OCI-LY3 (cell line): ENCODE data around the gene TRERF1.

ENCODE experiments used
- H2AFZ ChIP-seq: fragments of 200-600, 300-600 bp; shearing (Covaris generic); 2 replicates; pipeline ENCODE4 v1.6.0; 2014; ENCODE audit warnings: antibody characterized with exemption, low read depth, low read length
- H3K27ac ChIP-seq: fragments of 200-600, 300-600 bp; sonication (generic); 2 replicates; pipeline ENCODE4 v1.5.1; 2014; ENCODE audit warnings: mild to moderate bottlenecking, low read length, moderate library complexity, mixed read lengths
- H3K27me3 ChIP-seq: fragments of 200-600, 300-600 bp; sonication (generic); 2 replicates; pipeline ENCODE4 v1.6.1; 2014; ENCODE audit warnings: low read depth, low read length, mixed read lengths
- H3K36me3 ChIP-seq: fragments of 200-600, 300-600 bp; sonication (generic); replicated peaks from 2 replicates; pipeline ENCODE3; 2014; ENCODE audit warnings: low read depth, low read length, mixed read lengths
- H3K4me1 ChIP-seq: fragments of 300-600, 200-600 bp; sonication (generic); 2 replicates; pipeline ENCODE4 v1.6.1; 2014; ENCODE audit warnings: low read length, mixed read lengths
- H3K4me2 ChIP-seq: fragments of 200-600, 300-600 bp; sonication (generic); 2 replicates; pipeline ENCODE4 v1.6.1; 2014; ENCODE audit warnings: low read length, mixed read lengths
- H3K4me3 ChIP-seq: fragments of 300-600, 200-600 bp; sonication (generic); 2 replicates; pipeline ENCODE4 v1.5.1; 2014; ENCODE audit warnings: antibody characterized with exemption, mild to moderate bottlenecking, low read length, moderate library complexity
- H3K79me2 ChIP-seq: fragments of 300-600, 200-600 bp; shearing (Covaris generic); 2 replicates; pipeline ENCODE4 v1.6.1; 2014; ENCODE audit warnings: mild to moderate bottlenecking, low read length, mixed read lengths
- H3K9ac ChIP-seq: fragments of 300-600, 200-600 bp; shearing (Covaris generic); 2 replicates; pipeline ENCODE4 v1.6.0; 2014; ENCODE audit warnings: mild to moderate bottlenecking, low read length, moderate library complexity
- H3K9me3 ChIP-seq: fragments of 200-600, 300-600 bp; shearing (Covaris generic); 2 replicates; pipeline ENCODE4 v1.6.1; 2014; ENCODE audit warnings: low read length, mixed read lengths; ENCODE audit not compliant: insufficient read depth
- H4K20me1 ChIP-seq: fragments of 200-600, 300-600 bp; sonication (generic); 2 replicates; pipeline ENCODE4 v1.6.1; 2016; ENCODE audit warnings: low read length, mixed read lengths; ENCODE audit not compliant: insufficient read depth
- EZH2phosphoT487 ChIP-seq: fragments of 200-600 bp; shearing (Covaris generic); IDR thresholded peaks from 2 replicates; pipeline ENCODE4 v1.6.1; 2018; ENCODE audit warnings: antibody characterized with exemption, mixed run types, low read depth
- TF ChIP-seq, protein P1 (sequence below): fragments of 200-600, 300-600 bp; sonication (generic); IDR thresholded peaks from 2 replicates; pipeline ENCODE4 v1.5.1; 2014; ENCODE audit warnings: antibody characterized with exemption, low read length, low read depth

The TRERF1 gene

DNA sequence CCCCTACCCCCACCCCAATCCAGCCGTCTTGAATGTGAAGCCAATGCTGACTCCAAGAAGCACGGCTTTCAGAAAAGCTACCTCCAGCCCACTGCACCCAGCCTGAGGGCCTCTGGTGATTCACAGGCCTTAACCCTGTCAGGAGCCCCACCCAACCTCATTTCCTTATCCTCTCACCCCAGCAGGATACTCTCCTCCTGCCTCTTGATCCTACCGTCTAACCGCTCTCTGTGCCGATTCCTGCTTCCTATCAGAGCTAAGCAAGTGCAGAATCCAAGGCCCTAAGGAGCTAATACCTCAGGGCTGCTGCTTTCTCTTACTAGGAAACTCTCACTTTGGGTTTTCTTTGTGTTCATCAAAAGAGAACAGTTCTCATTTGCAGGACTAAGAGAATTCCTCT lies 47.2 kb downstream of the TRERF1 start:
- Histone ChIP-seq H3K4me3 (no peak overlapping the region), H2AFZ (no peak overlapping the region), H4K20me1 (peaks cover 58% of the 10 kb centered on the region), H3K36me3 (peaks cover 12% of the 10 kb centered on the region), H3K4me2 (no peak overlapping the region), H3K9me3 (no peaks in the 10 kb centered on the region), H3K9ac (no peak overlapping the region), H3K27ac (no peak overlapping the region), H3K27me3 (no peaks in the 10 kb centered on the region), H3K79me2 (peaks cover 71% of the 10 kb centered on the region), H3K4me1 (peaks cover 41% of the 10 kb centered on the region)
- TF ChIP-seq EZH2phosphoT487: no peak
- TF ChIP-seq, protein P1, sequence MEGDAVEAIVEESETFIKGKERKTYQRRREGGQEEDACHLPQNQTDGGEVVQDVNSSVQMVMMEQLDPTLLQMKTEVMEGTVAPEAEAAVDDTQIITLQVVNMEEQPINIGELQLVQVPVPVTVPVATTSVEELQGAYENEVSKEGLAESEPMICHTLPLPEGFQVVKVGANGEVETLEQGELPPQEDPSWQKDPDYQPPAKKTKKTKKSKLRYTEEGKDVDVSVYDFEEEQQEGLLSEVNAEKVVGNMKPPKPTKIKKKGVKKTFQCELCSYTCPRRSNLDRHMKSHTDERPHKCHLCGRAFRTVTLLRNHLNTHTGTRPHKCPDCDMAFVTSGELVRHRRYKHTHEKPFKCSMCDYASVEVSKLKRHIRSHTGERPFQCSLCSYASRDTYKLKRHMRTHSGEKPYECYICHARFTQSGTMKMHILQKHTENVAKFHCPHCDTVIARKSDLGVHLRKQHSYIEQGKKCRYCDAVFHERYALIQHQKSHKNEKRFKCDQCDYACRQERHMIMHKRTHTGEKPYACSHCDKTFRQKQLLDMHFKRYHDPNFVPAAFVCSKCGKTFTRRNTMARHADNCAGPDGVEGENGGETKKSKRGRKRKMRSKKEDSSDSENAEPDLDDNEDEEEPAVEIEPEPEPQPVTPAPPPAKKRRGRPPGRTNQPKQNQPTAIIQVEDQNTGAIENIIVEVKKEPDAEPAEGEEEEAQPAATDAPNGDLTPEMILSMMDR: no peak

DNA sequence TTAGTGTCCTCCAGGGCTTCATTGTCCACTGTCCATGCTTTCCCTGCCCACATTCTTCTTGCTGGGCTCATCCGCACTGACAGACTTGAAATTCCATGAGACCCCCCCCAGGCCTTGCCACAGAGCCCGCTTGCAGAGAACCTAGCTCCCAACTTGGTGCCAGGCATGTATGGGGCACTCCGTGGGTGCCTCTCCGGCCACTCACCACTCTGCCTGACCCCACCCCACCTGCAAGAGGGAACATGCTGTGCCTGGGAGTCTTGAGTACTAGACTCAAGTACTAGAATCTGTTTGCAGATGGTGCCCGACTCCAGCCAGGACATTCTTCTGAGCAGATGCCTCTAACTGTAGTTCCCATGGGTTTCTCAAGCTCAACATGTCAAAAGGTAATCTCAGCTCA lies 47.9 kb downstream of the TRERF1 start:
- no peak overlapping the region for H3K9ac ChIP-seq
- H3K4me2 ChIP-seq: no peak overlapping the region
- peaks cover 59% of the 10 kb centered on the region for H4K20me1 ChIP-seq
- no peaks in the 10 kb centered on the region for H3K9me3 ChIP-seq
- H3K79me2 ChIP-seq: peaks cover 70% of the 10 kb centered on the region
- peaks cover 12% of the 10 kb centered on the region for H3K36me3 ChIP-seq
- no peaks in the 10 kb centered on the region for H3K27me3 ChIP-seq
- H2AFZ ChIP-seq: no peak overlapping the region
- H3K4me1 ChIP-seq: peaks cover 35% of the 10 kb centered on the region
- no peak overlapping the region for H3K4me3 ChIP-seq
- H3K27ac ChIP-seq: no peak overlapping the region
- TF ChIP-seq EZH2phosphoT487: no peak
- TF ChIP-seq, protein P1: no peak

DNA sequence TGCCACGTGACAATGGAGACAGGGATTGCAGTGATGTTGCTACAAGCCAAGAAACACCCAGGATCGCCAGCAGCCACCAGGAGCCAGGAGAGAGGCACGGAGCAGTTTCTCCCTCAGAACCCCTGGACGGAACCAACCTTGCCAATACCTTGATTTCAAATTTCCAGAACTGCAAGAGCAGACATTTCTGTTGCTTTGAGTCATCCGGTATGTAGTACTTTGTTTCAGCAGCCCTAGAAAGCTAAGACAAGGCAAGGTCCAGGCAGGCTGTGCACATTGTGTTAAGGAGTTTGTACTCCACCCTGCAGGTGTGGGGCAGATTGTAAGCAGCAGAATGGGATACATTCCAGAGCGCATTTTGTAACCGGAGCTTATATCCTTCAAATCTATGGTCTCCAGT lies 48.3 kb downstream of the TRERF1 start:
- TF ChIP-seq EZH2phosphoT487: no peak
- TF ChIP-seq, protein P1: no peak
- H3K27me3 ChIP-seq: no peaks in the 10 kb centered on the region
- H3K27ac ChIP-seq: no peak overlapping the region
- H3K79me2 ChIP-seq: peaks cover 72% of the 10 kb centered on the region
- H3K4me3 ChIP-seq: no peak overlapping the region
- H3K36me3 ChIP-seq: peaks cover 12% of the 10 kb centered on the region
- no peak overlapping the region for H2AFZ ChIP-seq
- no peaks in the 10 kb centered on the region for H3K9me3 ChIP-seq
- no peak overlapping the region for H3K4me2 ChIP-seq
- H3K4me1 ChIP-seq: peaks cover 32% of the 10 kb centered on the region
- no peak overlapping the region for H3K9ac ChIP-seq
- H4K20me1 ChIP-seq: peaks cover 63% of the 10 kb centered on the region

GRCh38 chr6:42402184-42402583 lies 49.5 kb downstream of the TRERF1 start:
- Histone ChIP-seq H4K20me1 (peaks cover 61% of the 10 kb centered on the region), H3K9me3 (no peaks in the 10 kb centered on the region), H3K4me2 (peak overlapping the region; percentile 72), H3K4me1 (peaks cover 28% of the 10 kb centered on the region), H2AFZ (no peak overlapping the region), H3K4me3 (peak overlapping the region; percentile 36), H3K9ac (peak overlapping the region; percentile 9; the same call in 1 of the 2 replicates), H3K36me3 (peaks cover 9% of the 10 kb centered on the region), H3K27ac (peak overlapping the region; percentile 20; the same call in 1 of the 2 replicates), H3K79me2 (peaks cover 76% of the 10 kb centered on the region), H3K27me3 (no peaks in the 10 kb centered on the region)
- TF ChIP-seq, protein P1: no peak
- TF ChIP-seq EZH2phosphoT487: no peak
